HG02852 (cell line): ENCODE data around the gene SVIL.
"Not testable (repeated sequence)": the region's sequence is repeated elsewhere in the genome, so short reads cannot be mapped to it uniquely, and the experiment has no call there.

ENCODE experiments used
- ATAC-seq: cut with Tn5 transposase; IDR thresholded peaks from one replicate; pipeline ENCODE4 v1.9.1; 2021; ENCODE audit warnings: mild to moderate bottlenecking, moderate library complexity; ENCODE audit not compliant: unreplicated experiment

SVIL gene

GRCh38 chr10:29624357-29624756 is 10.4 kb downstream of the SVIL start:
- not testable (repeated sequence) for ATAC-seq

GRCh38 chr10:29623797-29624196 is 11.0 kb downstream of the SVIL start:
- no peak for ATAC-seq

- no peak for ATAC-seq
Observed at GRCh38 chr10:29622382-29622922, 12.3 kb downstream of the SVIL start.

GRCh38 chr10:29621161-29621560 is 13.6 kb downstream of the SVIL start:
- no peak for ATAC-seq

GRCh38 chr10:29620112-29620690 is 14.6 kb downstream of the SVIL start:
- ATAC-seq, result no peak

GRCh38 chr10:29619241-29619669 is 15.5 kb downstream of the SVIL start:
- ATAC-seq, result no peak

- ATAC-seq, result no peak
Observed at GRCh38 chr10:29618341-29619171, 16.2 kb downstream of the SVIL start.

- ATAC-seq, result no peak
Observed at GRCh38 chr10:29617880-29618340, 16.9 kb downstream of the SVIL start.

GRCh38 chr10:29616542-29616941 is 18.2 kb downstream of the SVIL start:
- ATAC-seq, result no peak

GRCh38 chr10:29615195-29615594 is 19.6 kb downstream of the SVIL start:
- no peak for ATAC-seq

- not testable (repeated sequence) for ATAC-seq
Observed at GRCh38 chr10:29614289-29614688, 20.5 kb downstream of the SVIL start.

- ATAC-seq, result no peak
Observed at GRCh38 chr10:29613791-29614190, 21.0 kb downstream of the SVIL start.

GRCh38 chr10:29613196-29613595 is 21.6 kb downstream of the SVIL start:
- no peak for ATAC-seq

- ATAC-seq, result no peak
Observed at GRCh38 chr10:29612657-29613056, 22.1 kb downstream of the SVIL start.

GRCh38 chr10:29611781-29612381 is 22.9 kb downstream of the SVIL start:
- ATAC-seq, result no peak

- ATAC-seq, result no peak
Observed at GRCh38 chr10:29610876-29611647, 23.7 kb downstream of the SVIL start.

- ATAC-seq, result not testable (repeated sequence)
Observed at GRCh38 chr10:29610331-29610730, 24.4 kb downstream of the SVIL start.

GRCh38 chr10:29609696-29610095 is 25.1 kb downstream of the SVIL start:
- ATAC-seq, result no peak

GRCh38 chr10:29608476-29609301 is 26.1 kb downstream of the SVIL start:
- ATAC-seq, result no peak

GRCh38 chr10:29608062-29608461 is 26.7 kb downstream of the SVIL start:
- ATAC-seq, result no peak
